Measurements from ENCODE around the gene MLLT3. TPM values are rescaled to one million over a fixed set of nuclear protein-coding genes. Genes with fewer than 3 reads are reported as not detected.

The MLLT3 gene
- total and polyA plus RNA-seq, 2 of the 8 experiments (the other 6 are each of a cell fraction or from before 2014, with no cell fraction given) = 5.9 to 9.6 TPM

- H2AK5ac ChIP-seq (ENCODE audit: low read depth, low read length) = no peak overlapping the region
- H3K9me3 ChIP-seq (ENCODE audit: insufficient read depth in 2 of 2, low read depth in 1 of 2, low read length in 1 of 2) = no peaks in the 10 kb centered on the region
- ChIA-PET CTCF (ENCODE audit: partially characterized antibody) (no interaction called here), POLR2A (ENCODE audit: partially characterized antibody) (no interaction called here)
- no peaks in the 10 kb centered on the region for H3K27me3 ChIP-seq (replicated peaks in 1 of 4; ENCODE audit: control insufficient read depth in 3 of 4, extremely low read depth in 1 of 4, insufficient read depth in 3 of 4, low read length in 3 of 4)
- no peaks in the 10 kb centered on the region; a peak in 2 of 7 replicates for H3K4me1 ChIP-seq (replicated peaks in 1 of 4; ENCODE audit: control insufficient read depth in 3 of 4, insufficient read depth in 4 of 4, low read length in 3 of 4)
- no peak for DNase-seq (ENCODE audit: low read depth in 1 of 2, low spot score in 2 of 2)
- no peak overlapping the region for H4K8ac ChIP-seq (ENCODE audit: extremely low read depth, insufficient read depth, low read length)
- no peak overlapping the region for H3K27ac ChIP-seq (ENCODE audit: low read depth, low read length)
- no peak overlapping the region for H3K18ac ChIP-seq (ENCODE audit: extremely low read depth, low read length)
- H4K91ac ChIP-seq (replicated peaks; ENCODE audit: insufficient read length, low read length) = no peak overlapping the region
- H3K4me2 ChIP-seq (ENCODE audit: insufficient read depth in 1 of 2, low read depth in 2 of 2, low read length in 2 of 2) = no peak overlapping the region
- H2AFZ ChIP-seq (ENCODE audit: low read length) = no peak overlapping the region
- H2BK15ac ChIP-seq (ENCODE audit: low read length) = no peak overlapping the region
- no peak overlapping the region for H2BK120ac ChIP-seq (replicated peaks; ENCODE audit: low read depth, low read length)
- H4K20me1 ChIP-seq (replicated peaks in 1 of 2; ENCODE audit: control insufficient read depth in 1 of 2, insufficient read depth in 2 of 2, low read length in 2 of 2) = no peaks in the 10 kb centered on the region
- no peak overlapping the region for H2BK5ac ChIP-seq (ENCODE audit: low read depth, low read length)
- H3K14ac ChIP-seq (ENCODE audit: insufficient read length) = no peak overlapping the region
- H3K23me2 ChIP-seq (ENCODE audit: low read depth, low read length) = no peaks in the 10 kb centered on the region
- H2BK12ac ChIP-seq (ENCODE audit: low read depth, low read length) = no peak overlapping the region
- H2BK20ac ChIP-seq (ENCODE audit: low read length) = no peak overlapping the region
- H3K4me3 ChIP-seq (ENCODE audit: extremely low read depth in 1 of 4, insufficient read depth in 2 of 4, low read depth in 3 of 4, low read length in 4 of 4) = no peak overlapping the region
- no peak overlapping the region for H3K4ac ChIP-seq (replicated peaks; ENCODE audit: insufficient read length, low read depth, low read length)
- H3K79me2 ChIP-seq (ENCODE audit: control insufficient read depth in 1 of 2, insufficient read depth in 2 of 2, low read length in 2 of 2) = no peaks in the 10 kb centered on the region
- no peak overlapping the region for H3K56ac ChIP-seq (replicated peaks; ENCODE audit: insufficient read length, low read depth, low read length)
- no peaks in the 10 kb centered on the region for H3K79me1 ChIP-seq (ENCODE audit: low read depth, low read length)
- H3K36me3 ChIP-seq (ENCODE audit: control insufficient read depth in 2 of 4, insufficient read depth in 4 of 4, low read length in 3 of 4) = no peaks in the 10 kb centered on the region
- H3K23ac ChIP-seq (ENCODE audit: insufficient read length) = no peak overlapping the region
- no peak overlapping the region for H4K5ac ChIP-seq (ENCODE audit: insufficient read length, low read depth, low read length)
- 85% methylated on average over 5 of the region's 5 CpGs; no CpG with 5 or more reads in 1 of the 2 experiments for WGBS, 2 experiments (ENCODE audit: extremely low coverage in 1 of 2, insufficient coverage in 1 of 2, insufficient read length in 1 of 2, insufficient replicate concordance in 2 of 2, low coverage in 1 of 2, low lambda C conversion rate in 2 of 2, missing lambda C conversion rate in 1 of 2)
- FAIRE-seq = no peak
- no peak overlapping the region for H3K9ac ChIP-seq (replicated peaks in 1 of 4; ENCODE audit: extremely low read depth in 1 of 4, low read depth in 3 of 4, low read length in 3 of 4)
- TF ChIP-seq CEBPB (IDR thresholded peaks at IDR 0.05; ENCODE audit: low read depth, low read length) = no peak
- no peak for TF ChIP-seq USF2 (IDR thresholded peaks at IDR 0.05; ENCODE audit: low read length)
- TF ChIP-seq ATF3 (IDR thresholded peaks at IDR 0.05; ENCODE audit: insufficient read depth, low read depth, low read length) = no peak
- TF ChIP-seq GABPA (IDR thresholded peaks at IDR 0.05; ENCODE audit: borderline replicate concordance, insufficient read depth, low read length) = no peak
- TF ChIP-seq BCL11A (IDR thresholded peaks at IDR 0.05; ENCODE audit: low read depth in 2 of 2, low read length in 2 of 2) = no peak
- TF ChIP-seq EP300 (IDR thresholded peaks at IDR 0.05; ENCODE audit: borderline replicate concordance in 1 of 2, low read depth in 2 of 2, low read length in 2 of 2) = no peak
- no peak for TF ChIP-seq BRCA1 (IDR thresholded peaks at IDR 0.05; ENCODE audit: low read depth, low read length)
- TF ChIP-seq TBP (IDR thresholded peaks at IDR 0.05; ENCODE audit: low read depth, low read length) = no peak
- TF ChIP-seq BACH1 (IDR thresholded peaks at IDR 0.05; ENCODE audit: low read length) = no peak
Observed at GRCh38 chr9:20331095-20331685, 291.1 kb downstream of the MLLT3 start.

Data from H1 (cell line).